Left lung (tissue), 10 donors: ENCODE results near the gene AP1G2. TPM values are rescaled to one million over a fixed set of nuclear protein-coding genes. Genes with fewer than 3 reads are reported as not detected.

Experiments
- ATAC-seq: fragments of 200-7000 bp; cut with Tn5 transposase; one replicate; pipeline ENCODE4 v1.9.1; 2020; ENCODE audit warnings: moderate library complexity
- DNase-seq, 4 donors: peaks; one replicate each; pipeline ENCODE4 v3.0.0-alpha.2; 2013 to 2020
- H3K27ac ChIP-seq, 2 donors: fragments of 200-600 bp; sonication (generic) in 1 of 2; one replicate each; pipeline versions ENCODE4 v1.5.0 to v1.8.0; 2020 to 2021
- H3K27me3 ChIP-seq, 2 donors: fragments of 200-600 bp; sonication (generic) in 1 of 2; one replicate each; pipeline versions ENCODE4 v1.5.0 to v1.8.0; 2020 to 2021
- H3K36me3 ChIP-seq, 2 donors: fragments of 200-600 bp; sonication (generic) in 1 of 2; one replicate each; pipeline versions ENCODE4 v1.5.0 to v1.8.0; 2020 to 2021
- H3K4me1 ChIP-seq, 2 donors: fragments of 200-600 bp; one replicate each; pipeline ENCODE4 v1.8.0; 2021
- H3K4me3 ChIP-seq, 2 donors: fragments of 200-600 bp; sonication (generic) in 1 of 2; one replicate each; pipeline versions ENCODE4 v1.5.0 to v1.8.0; 2020 to 2021; ENCODE audit warnings: mild to moderate bottlenecking in 1 of 2
- H3K9me3 ChIP-seq, 2 donors: fragments of 200-600 bp; sonication (generic) in 1 of 2; one replicate each; pipeline versions ENCODE4 v1.5.0 to v1.8.0; 2020 to 2021
- intact Hi-C, 2 donors: fragments of 100-400 bp; cut with DNase I; formaldehyde crosslinking; loops; one replicate each; pipeline versions ENCODE4 v1.11.2 to v1.14.2; 2022
- polyA plus RNA-seq, 6 donors: library from polyadenylated mRNA; unstranded; fragments of 120-200 nt; gene quantifications; one replicate each; pipeline ENCODE4 v1.2.1, GENCODE V29; 2013; ENCODE audit not compliant: insufficient read length in 6 of 6
- total RNA-seq, 2 donors: library from RNA; stranded (reverse); fragmentation: NEBNext Ultra II Directional; extraction: Animal tissue kit (Norgen Biotek cat#: 25700); gene quantifications; one replicate each; pipeline ENCODE4 v1.2.1, GENCODE V29; 2021
- TF ChIP-seq, protein P1 (sequence below), 2 donors: fragments of 200-600 bp; sonication (generic) in 1 of 2; IDR thresholded peaks; one replicate each; pipeline versions ENCODE4 v1.5.0 to v1.8.0; 2021; ENCODE audit warnings: antibody characterized with exemption in 2 of 2
- donor health status: DM: no; HTN: yes; CAD: no.
- donor health status: DM: no; HTN: no; CAD: no.

The AP1G2 gene
- total and polyA plus RNA-seq, 8 donors = 60.6 to 121 (median 93.3) TPM

DNA sequence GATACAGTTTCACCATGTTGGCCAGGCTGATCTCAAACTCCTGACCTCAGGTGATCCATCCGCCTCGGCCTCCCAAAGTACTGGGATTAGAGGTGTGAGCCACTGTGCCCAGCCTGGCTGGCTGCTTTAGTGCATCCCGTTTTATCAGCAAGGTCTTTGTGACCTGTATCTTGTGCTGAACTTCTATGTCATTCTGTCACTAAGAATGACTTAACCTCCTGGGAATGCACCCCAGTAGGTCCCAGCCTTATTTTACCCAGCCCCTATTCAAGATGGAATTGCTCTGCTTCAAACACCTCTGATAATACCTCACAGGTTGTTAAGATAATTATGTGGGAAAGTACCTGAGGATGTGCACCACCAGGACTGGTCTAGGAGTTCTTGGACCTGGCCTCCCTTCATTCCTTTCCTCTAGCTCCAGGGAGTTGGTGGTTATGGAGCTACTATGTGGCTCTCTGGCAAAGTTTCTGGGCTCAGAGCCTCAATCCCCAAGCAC, 37.1 kb upstream of the AP1G2 start:
- DNase-seq = no peak
- Histone ChIP-seq H3K27me3 (no peaks in the 10 kb centered on the region), H3K9me3 (no peaks in the 10 kb centered on the region), H3K4me1 (no peaks in the 10 kb centered on the region), H3K4me3 (no peak overlapping the region), H3K27ac (no peak overlapping the region), H3K36me3 (no peaks in the 10 kb centered on the region)
- no peak for ATAC-seq
- intact Hi-C loops = no loop called here
- TF ChIP-seq, protein P1, sequence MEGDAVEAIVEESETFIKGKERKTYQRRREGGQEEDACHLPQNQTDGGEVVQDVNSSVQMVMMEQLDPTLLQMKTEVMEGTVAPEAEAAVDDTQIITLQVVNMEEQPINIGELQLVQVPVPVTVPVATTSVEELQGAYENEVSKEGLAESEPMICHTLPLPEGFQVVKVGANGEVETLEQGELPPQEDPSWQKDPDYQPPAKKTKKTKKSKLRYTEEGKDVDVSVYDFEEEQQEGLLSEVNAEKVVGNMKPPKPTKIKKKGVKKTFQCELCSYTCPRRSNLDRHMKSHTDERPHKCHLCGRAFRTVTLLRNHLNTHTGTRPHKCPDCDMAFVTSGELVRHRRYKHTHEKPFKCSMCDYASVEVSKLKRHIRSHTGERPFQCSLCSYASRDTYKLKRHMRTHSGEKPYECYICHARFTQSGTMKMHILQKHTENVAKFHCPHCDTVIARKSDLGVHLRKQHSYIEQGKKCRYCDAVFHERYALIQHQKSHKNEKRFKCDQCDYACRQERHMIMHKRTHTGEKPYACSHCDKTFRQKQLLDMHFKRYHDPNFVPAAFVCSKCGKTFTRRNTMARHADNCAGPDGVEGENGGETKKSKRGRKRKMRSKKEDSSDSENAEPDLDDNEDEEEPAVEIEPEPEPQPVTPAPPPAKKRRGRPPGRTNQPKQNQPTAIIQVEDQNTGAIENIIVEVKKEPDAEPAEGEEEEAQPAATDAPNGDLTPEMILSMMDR (IDR thresholded peaks at IDR 0.05) = no peak

DNA sequence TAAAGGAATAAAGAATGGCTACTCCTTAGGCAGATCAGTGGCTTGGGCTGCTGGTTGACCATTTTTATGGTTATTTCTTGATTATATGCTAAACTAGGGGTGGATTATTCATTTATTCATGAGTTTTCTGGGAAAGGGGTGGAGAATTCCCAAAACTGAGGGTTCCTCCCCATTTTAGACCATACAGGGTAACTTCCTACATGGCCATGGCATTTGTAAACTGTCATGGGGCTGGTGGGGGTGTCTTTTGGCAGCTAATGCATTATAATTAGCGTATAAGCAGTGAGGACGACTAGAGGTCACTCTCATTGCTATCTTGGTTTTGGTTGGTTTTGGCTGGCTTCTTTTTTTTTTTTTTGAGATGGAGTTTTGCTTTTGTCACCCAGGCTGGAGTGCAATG, 36.6 kb upstream of the AP1G2 start:
- Histone ChIP-seq H3K4me3 (no peak overlapping the region), H3K9me3 (peaks cover 0 to 4% of the 10 kb centered on the region in 2 donors), H3K4me1 (no peaks in the 10 kb centered on the region), H3K27ac (no peak overlapping the region), H3K27me3 (no peaks in the 10 kb centered on the region), H3K36me3 (no peaks in the 10 kb centered on the region)
- intact Hi-C loops = no loop called here
- ATAC-seq (no peak), DNase-seq (no peak)
- TF ChIP-seq, protein P1 (IDR thresholded peaks at IDR 0.05) = no peak

DNA sequence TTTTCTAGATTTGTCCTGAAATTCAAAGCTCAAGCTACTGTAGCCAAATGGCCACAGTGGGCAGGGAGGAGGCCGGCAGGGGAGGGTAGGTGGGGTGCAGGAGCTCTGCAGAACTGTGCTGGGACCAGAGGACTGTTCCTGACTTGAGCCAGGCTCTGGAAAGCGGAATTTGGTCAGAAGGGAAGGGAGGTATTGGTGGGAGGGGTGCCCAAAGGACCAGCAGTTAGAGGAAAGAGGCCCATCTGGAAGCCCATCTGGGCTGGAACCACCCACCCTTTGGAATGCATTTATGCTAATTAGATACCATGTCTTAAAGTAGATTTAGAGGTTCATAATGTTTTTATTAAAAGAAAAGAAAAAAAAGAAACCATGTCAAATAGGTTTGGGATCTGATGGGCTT, 35.5 kb upstream of the AP1G2 start:
- peaks cover 0 to 5% of the 10 kb centered on the region in 2 donors for H3K9me3 ChIP-seq
- H3K27ac ChIP-seq = no peak overlapping the region
- intact Hi-C loops = no loop called here
- TF ChIP-seq, protein P1 (IDR thresholded peaks at IDR 0.05) = no peak
- H3K4me1 ChIP-seq = no peaks in the 10 kb centered on the region
- H3K4me3 ChIP-seq = no peak overlapping the region
- ATAC-seq = no peak
- H3K27me3 ChIP-seq = no peaks in the 10 kb centered on the region
- no peaks in the 10 kb centered on the region for H3K36me3 ChIP-seq
- no peak for DNase-seq

DNA sequence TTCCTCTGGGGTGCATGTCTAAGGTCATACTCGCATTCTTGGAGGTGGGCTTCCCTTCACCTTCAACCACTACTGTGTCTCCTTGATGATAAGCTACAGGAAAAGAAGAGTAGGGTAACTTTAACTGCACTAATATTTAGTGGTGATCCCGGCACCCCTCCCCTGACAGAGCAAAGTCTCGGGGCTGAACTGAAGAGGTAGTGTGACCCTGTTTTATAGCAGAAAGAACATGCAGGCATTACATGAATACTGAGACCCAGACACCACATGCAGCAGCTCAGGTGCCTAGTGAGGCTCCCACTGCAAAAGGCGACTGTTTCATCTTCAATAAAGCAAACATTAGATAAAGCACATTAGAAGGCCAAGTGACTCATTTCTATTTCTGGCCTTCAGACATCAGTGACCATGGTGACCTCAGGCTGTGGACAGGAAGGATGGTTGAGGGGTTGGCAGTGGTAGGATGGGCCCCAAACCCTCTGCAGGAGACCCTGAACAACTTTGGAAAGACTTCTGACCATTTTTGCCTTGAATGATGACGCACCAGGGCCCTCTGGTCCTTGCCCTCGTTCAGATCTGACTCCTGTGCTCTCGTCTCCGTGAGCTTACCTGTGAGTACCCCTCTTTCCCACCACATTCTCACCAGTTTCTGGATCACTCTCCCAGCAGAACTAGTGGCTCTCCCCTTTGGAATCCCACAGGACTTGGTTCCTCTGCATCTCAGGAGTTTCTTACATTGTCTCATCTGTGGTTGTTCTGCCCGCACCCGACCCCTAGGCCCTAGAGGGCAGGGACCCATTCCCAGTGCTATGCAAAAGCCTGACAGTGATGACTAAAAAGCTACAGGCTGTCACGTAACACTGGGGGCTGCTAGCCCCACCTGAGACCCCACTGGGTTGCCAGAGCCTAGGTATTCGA, 34.8 kb upstream of the AP1G2 start:
- DNase-seq (no peak), ATAC-seq (no peak)
- H3K9me3 ChIP-seq = peaks cover 0 to 5% of the 10 kb centered on the region in 2 donors

DNA sequence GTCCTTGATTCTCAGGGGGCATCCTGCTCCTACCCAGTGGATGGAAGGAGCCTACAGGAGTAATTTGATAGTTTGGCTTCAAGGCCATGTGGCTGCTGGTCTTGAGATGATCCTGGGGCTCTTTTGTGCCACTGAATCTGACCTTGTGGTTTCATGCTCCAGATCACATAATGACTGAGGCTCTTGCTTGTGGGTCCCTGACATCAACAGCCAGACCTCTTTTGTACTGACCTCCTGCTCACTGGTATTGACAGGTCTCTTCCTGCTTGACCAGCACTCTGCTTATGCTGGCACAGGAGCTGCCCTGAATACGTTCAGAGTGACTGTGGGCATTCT, 34.2 kb upstream of the AP1G2 start:
- no peak for ATAC-seq
- TF ChIP-seq, protein P1 (IDR thresholded peaks at IDR 0.05) = no peak
- Histone ChIP-seq H3K27me3 (no peaks in the 10 kb centered on the region), H3K9me3 (peaks cover 0 to 5% of the 10 kb centered on the region in 2 donors), H3K4me3 (no peak overlapping the region), H3K36me3 (no peaks in the 10 kb centered on the region), H3K27ac (no peak overlapping the region), H3K4me1 (no peaks in the 10 kb centered on the region)
- DNase-seq = no peak
- intact Hi-C loops = no loop called here

More for the DNA sequence above, 34.8 kb upstream of the AP1G2 start:
- Histone ChIP-seq H3K4me3 (no peak overlapping the region), H3K36me3 (no peaks in the 10 kb centered on the region), H3K27me3 (no peaks in the 10 kb centered on the region), H3K4me1 (no peaks in the 10 kb centered on the region), H3K27ac (no peak overlapping the region)
- intact Hi-C loops = no loop called here
- TF ChIP-seq, protein P1 (IDR thresholded peaks at IDR 0.05) = no peak
